ENCODE results near the gene LMBR1L.
"Not testable (repeated sequence)": the region's sequence is repeated elsewhere in the genome, so short reads cannot be mapped to it uniquely, and the experiment has no call there.

The LMBR1L gene

GRCh38 chr12:49086116-49086515, 24.5 kb downstream of the LMBR1L start:
- DNase-seq (ENCODE audit: low read depth in 2 of 2) = no peak

DNA sequence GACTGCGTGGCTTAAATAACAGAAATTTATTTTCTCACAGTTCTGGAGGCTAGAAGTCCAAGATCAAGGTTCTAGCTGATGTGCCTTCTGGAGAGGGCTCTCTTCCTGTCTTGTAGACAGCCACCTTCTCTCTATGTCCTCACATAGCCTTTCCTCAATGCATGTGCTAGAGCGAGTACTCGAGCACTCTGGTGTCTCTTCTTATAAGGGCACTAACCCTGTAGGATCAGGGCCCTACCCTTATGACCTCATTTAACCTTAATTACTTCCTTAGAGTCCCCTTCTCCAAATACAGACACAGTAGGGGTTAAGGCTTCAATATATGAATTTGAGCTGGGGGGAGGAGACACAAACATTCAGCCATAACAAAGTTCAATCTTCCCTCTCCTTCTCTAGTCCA, 26.2 kb downstream of the LMBR1L start:
- no peak for DNase-seq (ENCODE audit: low read depth in 2 of 2)

DNA sequence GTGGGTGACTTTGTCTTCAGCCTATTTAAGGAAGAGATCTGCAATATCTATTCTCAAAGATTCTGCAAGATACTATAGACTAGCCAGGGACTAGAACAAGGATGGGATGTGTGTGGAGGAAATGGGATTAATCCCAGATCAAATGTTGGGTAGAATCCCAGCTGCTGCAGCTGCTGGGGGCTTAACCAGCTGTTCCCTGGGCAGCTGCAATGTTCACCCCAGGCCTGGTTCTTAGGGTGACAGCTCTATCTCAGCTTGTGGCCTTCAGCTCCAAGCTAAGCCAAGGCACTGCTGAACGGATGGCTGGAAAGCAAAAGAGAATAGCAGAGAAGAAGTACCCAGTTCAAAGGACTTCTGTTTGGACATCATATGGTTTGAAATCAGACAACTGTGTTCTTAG, 30.9 kb downstream of the LMBR1L start:
- DNase-seq (ENCODE audit: low read depth in 2 of 2) = no peak

DNA sequence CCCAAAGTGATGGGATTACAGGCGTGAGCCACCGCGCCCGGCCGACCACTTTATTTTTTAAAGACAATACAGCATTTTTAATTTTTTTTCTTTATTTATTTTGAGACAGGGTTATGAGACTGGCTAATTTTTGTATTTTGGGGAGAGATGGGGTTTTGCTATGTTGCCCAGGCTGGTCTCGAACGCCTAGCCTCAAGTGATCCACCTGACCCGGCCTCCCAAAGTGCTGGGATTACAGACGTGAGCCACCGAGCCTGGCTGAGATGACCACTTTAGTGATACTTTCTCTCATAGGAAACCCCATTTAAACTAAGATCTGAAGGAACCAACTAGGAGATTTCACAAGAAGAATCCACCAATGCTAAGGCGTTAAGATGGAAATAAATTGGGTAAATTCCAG, 39.7 kb downstream of the LMBR1L start:
- DNase-seq (ENCODE audit: low read depth in 2 of 2) = no peak

- peak; percentile 98 for DNase-seq (ENCODE audit: low read depth in 2 of 2)
These were observed 40.9 kb downstream of the LMBR1L start, which contains the start of gene RHEBL1 for GRCh38 chr12:49069507-49070346. Gene RHEBL1 (minus strand): TSS chr12:49069979. CDS start chr12:49069785, 194 bp downstream.

DNA sequence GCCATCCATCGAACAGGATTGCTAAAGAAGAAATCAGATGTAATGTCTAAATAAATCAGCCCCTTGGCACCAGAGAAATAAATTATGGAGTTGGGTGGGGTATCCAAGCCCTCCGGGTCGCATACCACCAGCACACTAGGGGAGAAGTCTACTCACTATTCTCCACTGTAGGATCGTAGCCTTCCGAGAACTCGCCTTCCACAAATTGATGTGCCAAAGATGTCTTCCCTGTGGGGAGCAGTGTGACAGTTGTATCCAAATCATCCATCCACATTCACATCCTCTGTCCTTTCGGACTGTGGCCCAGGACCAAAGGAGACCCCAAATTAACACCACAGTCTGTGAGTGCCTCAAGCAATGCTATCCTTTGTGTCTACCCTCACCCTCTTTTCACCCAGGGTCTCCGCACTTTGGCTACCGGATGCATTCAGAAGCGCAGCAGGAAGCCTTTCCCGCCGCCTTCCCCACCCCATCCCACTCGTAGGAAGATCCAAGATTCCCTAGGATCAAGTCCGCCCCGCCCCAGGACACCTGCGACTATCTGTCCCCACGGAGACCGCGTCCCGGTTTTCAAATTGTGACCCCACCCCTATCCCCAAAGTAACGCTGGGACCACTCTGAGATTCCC, 41.7 kb downstream of the LMBR1L start:
- DNase-seq (ENCODE audit: low read depth in 2 of 2) = no peak

DNA sequence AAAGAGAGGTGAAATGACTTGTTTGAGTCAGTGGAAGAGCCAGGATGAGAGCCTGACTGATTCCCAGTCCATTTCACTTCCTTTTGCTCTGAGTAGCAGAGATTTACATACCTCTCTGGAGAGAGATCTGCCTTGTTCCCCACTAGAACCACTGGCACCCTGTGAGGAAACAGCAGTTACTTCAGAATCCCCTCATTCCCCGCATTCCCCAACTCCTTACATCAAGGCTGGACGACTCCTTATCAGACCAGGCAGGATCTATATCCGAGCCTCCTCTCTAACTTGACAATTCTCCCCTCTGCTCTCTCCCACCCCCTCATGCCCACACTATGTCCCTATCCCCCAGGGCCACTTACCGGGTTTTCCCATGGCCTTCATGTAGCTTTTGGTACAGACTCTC, 44.5 kb downstream of the LMBR1L start:
- no peak for DNase-seq (ENCODE audit: low read depth in 2 of 2)

GRCh38 chr12:49064767-49065152, 45.9 kb downstream of the LMBR1L start:
- DNase-seq (ENCODE audit: low read depth in 2 of 2) = no peak

DNA sequence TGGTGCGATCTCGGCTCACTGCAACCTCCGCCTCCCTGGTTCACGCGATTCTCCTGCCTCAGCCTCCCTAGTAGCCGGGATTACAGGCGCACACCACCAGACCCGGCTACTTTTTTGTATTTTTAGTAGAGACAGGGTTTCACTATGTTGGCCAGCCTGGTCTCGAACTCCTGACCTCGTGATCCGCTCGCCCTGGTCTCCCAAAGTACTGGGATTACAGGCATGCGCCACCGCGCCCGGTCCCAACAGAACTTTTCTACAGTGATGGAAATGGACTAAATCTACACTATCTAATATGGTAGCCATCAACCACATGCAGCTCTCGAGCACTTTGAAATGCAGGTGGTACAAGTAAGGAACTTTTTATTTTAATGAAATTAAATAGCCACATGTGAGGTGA, 48.7 kb downstream of the LMBR1L start:
- not testable (repeated sequence) for DNase-seq (ENCODE audit: low read depth in 2 of 2)

DNA sequence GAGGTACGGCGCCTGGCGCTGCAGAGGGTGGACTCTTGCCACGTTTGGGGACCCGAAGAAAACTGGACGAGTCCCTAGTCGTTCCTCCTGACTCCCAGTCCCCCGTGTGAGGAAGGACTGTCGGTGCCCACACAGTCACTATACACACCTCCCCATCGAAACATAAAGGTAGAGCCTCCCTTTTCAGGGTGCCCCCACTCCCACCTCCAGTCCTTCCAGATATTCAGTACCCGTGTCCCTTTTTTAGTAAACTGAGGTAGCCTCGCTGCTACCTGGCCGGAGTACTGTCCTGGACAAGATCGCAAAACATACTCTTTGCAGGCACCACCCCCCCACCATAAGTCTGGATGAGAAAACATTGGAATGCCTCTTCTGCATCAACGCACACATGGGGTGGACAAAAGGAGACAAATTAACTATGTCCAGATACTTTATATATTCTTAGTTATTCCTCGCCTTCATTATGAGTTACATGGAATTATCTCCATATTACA, 49.4 kb downstream of the LMBR1L start:
- no peak for DNase-seq (ENCODE audit: low read depth in 2 of 2)

DNA sequence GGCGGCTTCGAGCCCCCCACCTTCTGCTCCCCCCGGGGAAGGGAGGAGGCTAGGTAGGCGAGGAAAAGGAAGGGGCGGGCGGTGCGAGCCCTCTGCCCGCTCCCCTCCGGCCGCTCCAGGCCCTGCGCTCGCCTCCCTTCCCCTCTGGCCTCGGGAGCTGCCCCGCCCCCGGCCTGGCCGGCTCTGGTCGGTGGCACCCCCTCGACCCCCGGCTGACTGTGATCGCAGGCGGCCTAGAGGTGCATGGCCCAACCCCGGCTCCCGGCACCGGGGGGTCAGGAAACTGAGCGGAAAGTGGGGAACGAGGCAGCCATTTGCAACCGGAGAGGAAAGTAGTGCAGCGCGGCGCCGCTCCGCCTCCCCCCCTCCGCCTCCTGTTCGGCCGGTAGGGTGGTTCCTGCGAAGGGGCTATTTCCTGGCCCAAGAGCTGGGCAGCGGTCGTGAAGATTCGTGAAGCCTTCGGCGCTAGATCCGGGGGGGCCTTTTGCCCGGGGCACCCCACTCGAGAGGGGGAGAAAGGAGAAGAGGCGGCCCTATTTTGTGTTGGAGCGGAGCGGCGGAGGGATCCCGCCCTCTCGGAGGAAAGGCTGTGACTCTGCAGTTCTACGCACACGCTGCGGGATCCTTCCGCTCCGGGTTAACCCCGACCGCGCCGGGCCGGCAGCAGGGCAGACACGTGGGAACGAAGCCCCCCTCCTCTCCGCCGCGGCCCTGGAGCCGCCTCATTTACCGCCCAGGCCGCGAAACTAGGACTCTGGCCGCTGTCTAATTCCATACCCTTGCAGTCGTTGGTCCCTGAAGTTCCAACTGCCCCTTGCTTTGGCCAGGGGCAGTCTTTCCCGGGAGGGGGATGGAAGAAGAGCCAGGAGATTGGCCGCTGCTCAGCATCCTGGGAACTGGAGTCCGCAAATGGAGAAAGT, 50.1 kb downstream of the LMBR1L start, which contains the start of gene KMT2D:
Gene KMT2D (minus strand): TSS at position 558 of the 920 bp plus-strand sequence. CDS start 5,470 bp downstream, outside the sequence.
- peak; percentile 80 to 81 for DNase-seq (ENCODE audit: low read depth in 2 of 2)

- DNase-seq (ENCODE audit: low read depth in 2 of 2) = no peak
These were observed 51.1 kb downstream of the LMBR1L start for GRCh38 chr12:49059299-49060171.

DNA sequence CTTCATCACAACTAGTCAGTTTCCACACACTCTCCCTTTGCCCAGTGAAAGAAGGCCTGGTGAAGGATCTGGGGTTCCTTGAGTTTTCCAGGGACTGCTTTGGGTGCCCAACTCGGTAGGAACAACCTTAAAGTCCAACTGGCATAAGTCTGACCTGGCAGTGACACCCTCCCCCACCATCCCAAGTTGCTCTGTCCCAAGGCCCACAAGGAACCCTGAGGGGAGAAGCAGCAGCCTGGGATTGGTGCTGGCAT, 51.7 kb downstream of the LMBR1L start:
- no peak for DNase-seq (ENCODE audit: low read depth in 2 of 2)

DNA sequence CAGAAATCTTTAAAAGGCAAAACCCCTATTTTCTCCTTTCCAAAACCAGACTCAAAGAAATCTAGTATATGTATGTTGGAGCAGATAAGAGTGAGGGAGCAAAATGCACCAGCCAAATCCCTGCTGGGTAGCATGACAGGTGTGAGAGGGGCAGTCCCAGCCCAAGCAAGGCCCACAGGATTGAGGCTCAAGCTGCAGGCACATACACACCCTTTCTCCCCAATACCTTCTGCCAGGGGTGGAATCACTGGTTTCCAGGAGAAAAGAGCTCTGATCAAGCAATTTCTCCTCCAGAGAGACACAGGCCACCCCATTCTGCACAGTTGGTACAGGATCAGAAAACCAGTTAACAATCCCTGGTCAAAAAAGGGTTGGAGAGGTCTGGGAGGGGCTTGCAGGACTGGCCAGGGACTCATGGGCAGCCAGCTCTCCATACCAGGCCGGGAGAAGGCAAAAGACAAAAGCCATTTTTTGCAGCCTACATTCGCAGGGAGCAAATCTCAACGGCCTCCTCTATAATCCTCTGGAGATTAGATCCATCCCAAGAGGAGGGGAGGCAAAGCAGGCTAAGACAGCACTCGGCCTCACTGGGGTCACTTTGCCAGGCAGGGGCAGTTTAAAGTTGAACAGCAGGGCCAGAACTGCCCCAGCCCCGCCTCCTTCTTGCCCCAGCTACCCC, 52.1 kb downstream of the LMBR1L start:
- DNase-seq (ENCODE audit: low read depth in 2 of 2) = no peak

DNA sequence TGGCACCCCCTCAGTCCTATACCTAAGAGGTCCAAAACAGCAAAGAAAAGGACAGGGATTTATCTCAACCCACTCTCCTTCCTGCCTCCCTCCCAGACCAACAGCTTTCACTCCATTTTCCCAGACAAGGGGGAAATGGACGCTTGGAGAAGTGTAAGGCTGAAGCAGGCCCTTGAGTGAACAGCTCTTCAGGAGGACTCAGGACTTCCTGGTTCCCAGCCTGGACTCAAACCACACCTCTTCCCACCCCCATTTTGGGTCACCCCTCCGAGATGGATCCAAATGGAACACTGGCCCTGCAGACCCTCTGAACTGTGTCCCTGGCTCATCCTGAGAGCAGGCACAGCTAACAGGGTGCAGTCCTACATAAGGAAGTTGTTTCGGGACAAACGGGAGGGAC, 52.8 kb downstream of the LMBR1L start:
- no peak for DNase-seq (ENCODE audit: low read depth in 2 of 2)

DNA sequence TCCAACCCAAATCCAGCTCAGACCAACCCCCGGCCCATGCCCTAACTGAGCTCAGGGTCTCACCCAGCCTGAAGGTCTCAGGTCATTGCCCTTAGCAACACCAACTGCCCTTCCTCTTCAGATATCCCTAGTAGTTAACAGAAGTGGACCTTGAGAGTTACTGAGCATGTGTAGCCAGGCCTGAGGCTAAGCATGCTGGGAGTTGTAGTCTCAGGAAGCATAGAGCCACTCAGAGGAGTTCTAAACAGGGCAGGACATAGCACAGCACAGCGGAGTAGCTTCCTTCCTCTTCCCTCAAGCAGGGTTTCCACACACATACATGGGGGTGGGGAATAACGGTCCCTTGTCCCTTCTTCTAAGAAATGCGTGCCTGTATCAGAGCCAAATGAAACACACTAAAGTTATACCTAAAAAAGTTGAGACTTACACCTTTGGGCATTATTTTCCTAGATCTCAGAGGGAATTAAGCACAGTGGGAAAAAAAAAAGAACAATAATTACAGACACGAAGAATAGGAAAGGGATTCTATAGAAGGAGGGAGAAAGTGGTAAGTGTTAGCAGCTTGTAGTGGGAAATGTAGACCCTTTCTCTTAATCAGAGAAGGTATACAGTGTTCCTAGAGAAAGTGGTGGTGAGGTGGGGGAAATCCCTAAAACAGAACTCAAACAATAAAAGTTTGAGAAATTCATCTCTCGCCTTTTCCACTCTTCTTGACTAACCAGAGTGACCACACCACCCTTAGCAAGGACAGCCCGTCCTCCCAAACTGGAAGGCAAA, 54.5 kb downstream of the LMBR1L start:
- peak in 1 of 2 donors; percentile 31 for DNase-seq (ENCODE audit: low read depth in 2 of 2)

- no peak for DNase-seq (ENCODE audit: low read depth in 2 of 2)
These were observed 55.6 kb downstream of the LMBR1L start for GRCh38 chr12:49055092-49055491.

DNA sequence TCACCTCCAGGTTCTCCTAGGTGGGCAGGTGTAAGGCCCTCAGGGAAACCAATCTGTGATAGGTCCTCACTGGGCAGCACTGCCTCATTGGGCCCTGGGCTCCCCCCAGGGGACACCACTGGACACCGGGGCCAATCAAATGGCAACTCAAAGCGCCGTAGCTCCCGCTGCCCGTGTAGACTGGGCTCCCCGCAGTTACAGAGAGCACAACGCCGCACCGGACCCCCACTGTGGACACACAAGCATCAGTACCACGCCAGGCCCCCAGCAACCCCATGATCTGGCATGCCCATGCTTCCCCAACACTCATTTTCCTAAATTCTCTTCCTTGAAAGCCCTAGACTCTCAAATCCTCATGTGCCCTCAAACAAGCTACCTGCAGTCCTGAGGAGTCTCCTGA, 56.1 kb downstream of the LMBR1L start:
- no peak for DNase-seq (ENCODE audit: low read depth in 2 of 2)

GRCh38 chr12:49054096-49054495, 56.6 kb downstream of the LMBR1L start:
- DNase-seq (ENCODE audit: low read depth in 2 of 2) = no peak
